HG03442 (cell line): ENCODE data around the gene DBR1.
A peak's percentile ranks its signal among the peaks of the same experiment; 100 is the strongest.

Source experiments
- ATAC-seq: cut with Tn5 transposase; IDR thresholded peaks from one replicate; pipeline ENCODE4 v1.9.1; 2021; ENCODE audit warnings: mild to moderate bottlenecking, moderate library complexity; ENCODE audit not compliant: unreplicated experiment

DBR1 gene

GRCh38 chr3:138174421-138175131 lies at the start of gene DBR1:
DBR1 (minus strand) TSS chr3:138174921; CDS start chr3:138174795, 126 bp downstream.
- ATAC-seq: peak; percentile 92

GRCh38 chr3:138222942-138223287 lies 48.2 kb upstream of the DBR1 start:
- no peak for ATAC-seq

- no peak for ATAC-seq
Observed at GRCh38 chr3:138222131-138222941, 47.6 kb upstream of the DBR1 start.

- ATAC-seq: no peak
Observed at GRCh38 chr3:138220788-138221187, 46.1 kb upstream of the DBR1 start.

GRCh38 chr3:138220242-138220641 lies 45.5 kb upstream of the DBR1 start:
- ATAC-seq: no peak

GRCh38 chr3:138219255-138219654 lies 44.5 kb upstream of the DBR1 start:
- ATAC-seq: no peak

- ATAC-seq: no peak
Observed at GRCh38 chr3:138213398-138214085, 38.8 kb upstream of the DBR1 start.

- no peak for ATAC-seq
Observed at GRCh38 chr3:138210528-138210927, 35.8 kb upstream of the DBR1 start.

GRCh38 chr3:138206196-138206595 lies 31.5 kb upstream of the DBR1 start:
- no peak for ATAC-seq

GRCh38 chr3:138205527-138205926 lies 30.8 kb upstream of the DBR1 start:
- ATAC-seq: no peak

- ATAC-seq: no peak
Observed at GRCh38 chr3:138203938-138204337, 29.2 kb upstream of the DBR1 start.

- no peak for ATAC-seq
Observed at GRCh38 chr3:138202945-138203701, 28.4 kb upstream of the DBR1 start.

GRCh38 chr3:138200424-138200823 lies 25.7 kb upstream of the DBR1 start:
- ATAC-seq: no peak

GRCh38 chr3:138199851-138200250 lies 25.1 kb upstream of the DBR1 start:
- ATAC-seq: peak; percentile 77

- no peak for ATAC-seq
Observed at GRCh38 chr3:138197524-138197923, 22.8 kb upstream of the DBR1 start.

GRCh38 chr3:138197058-138197457 lies 22.3 kb upstream of the DBR1 start:
- no peak for ATAC-seq

GRCh38 chr3:138196023-138196422 lies 21.3 kb upstream of the DBR1 start:
- ATAC-seq: no peak

- ATAC-seq: no peak
Observed at GRCh38 chr3:138195481-138195880, 20.8 kb upstream of the DBR1 start.

GRCh38 chr3:138188013-138188730 lies 13.5 kb upstream of the DBR1 start:
- no peak for ATAC-seq

- peak; percentile 52 for ATAC-seq
Observed at GRCh38 chr3:138187296-138188012, 12.7 kb upstream of the DBR1 start, which contains the start of gene ARMC8. ARMC8 (plus strand) TSS chr3:138187301; CDS start chr3:138187555, 254 bp downstream.
